Caco-2 (cell line): ENCODE data around the gene HRNR. TPM values are rescaled to one million over a fixed set of nuclear protein-coding genes. Genes with fewer than 3 reads are reported as not detected.

Source experiments
- BruUV-seq: library from RNA; stranded (reverse); fragments of 400-500 nt; replicated peaks from 2 replicates; lab custom pipeline; 2021; lab: Mats Ljungman, UMichigan
- CTCF ChIA-PET: fragments of 300-600 bp; sonication (Branson Sonifier 250); formaldehyde crosslinking; loops from one replicate; lab custom pipeline; 2022; ENCODE audit warnings: antibody characterized with exemption; lab: Charles Lee
- POLR2A ChIA-PET: fragments of 300-600 bp; sonication (Branson Sonifier 250); formaldehyde crosslinking; loops from one replicate; lab custom pipeline; 2022; ENCODE audit warnings: antibody characterized with exemption; lab: Charles Lee
- DNase-seq, 2 experiments: peaks; one replicate each; pipeline versions ENCODE4 v3.0.0 to v3.0.0-alpha.2; 2020 to 2022
- H3K27me3 ChIP-seq: replicated peaks from 2 replicates; pipeline ENCODE4 v1.6.0; 2011; ENCODE audit warnings: low read length; ENCODE audit not compliant: control insufficient read depth, insufficient read depth
- H3K36me3 ChIP-seq: 2 replicates; pipeline ENCODE4 v1.5.1; 2011; ENCODE audit warnings: low read length; ENCODE audit not compliant: control insufficient read depth, insufficient read depth
- H3K4me1 ChIP-seq: fragments of 250-450 bp; sonication (Bioruptor Pico); 2 replicates; pipeline ENCODE4 v1.5.1; 2020; ENCODE audit warnings: mild to moderate bottlenecking
- H3K4me3 ChIP-seq: 2 replicates; pipeline ENCODE4 v1.5.1; 2011; ENCODE audit warnings: low read depth, mild to moderate bottlenecking, control low read depth, low read length
- H3K9me3 ChIP-seq: fragments of 250-450 bp; sonication (Bioruptor Pico); 2 replicates; pipeline ENCODE4 v1.5.1; 2020; ENCODE audit warnings: mild to moderate bottlenecking, moderate library complexity
- H3K27ac Mint-ChIP-seq: one replicate; pipeline ENCODE4 v1.8.0; 2022; ENCODE audit warnings: mixed read lengths; ENCODE audit not compliant: unreplicated experiment
- H3K27me3 Mint-ChIP-seq: one replicate; pipeline ENCODE4 v1.8.0; 2022; ENCODE audit warnings: mixed read lengths; ENCODE audit not compliant: insufficient read depth, unreplicated experiment
- H3K36me3 Mint-ChIP-seq: one replicate; pipeline ENCODE4 v1.8.0; 2022; ENCODE audit warnings: mild to moderate bottlenecking, mixed read lengths; ENCODE audit not compliant: insufficient read depth, unreplicated experiment
- H3K4me1 Mint-ChIP-seq: one replicate; pipeline ENCODE4 v1.8.0; 2022; ENCODE audit warnings: low read depth, mixed read lengths; ENCODE audit not compliant: unreplicated experiment
- H3K4me3 Mint-ChIP-seq: one replicate; pipeline ENCODE4 v1.8.0; 2022; ENCODE audit warnings: mild to moderate bottlenecking, moderate library complexity, mixed read lengths; ENCODE audit not compliant: unreplicated experiment
- H3K9me3 Mint-ChIP-seq: one replicate; pipeline ENCODE4 v1.8.0; 2022; ENCODE audit warnings: mixed read lengths; ENCODE audit not compliant: unreplicated experiment
- intact Hi-C: fragments of 100-400 bp; cut with micrococcal nuclease; formaldehyde crosslinking; loops from one replicate; pipeline ENCODE4 v1.10.0; 2022; ENCODE audit not compliant: unreplicated experiment
- total RNA-seq: library from RNA; stranded (reverse); gene quantifications from 2 replicates; pipeline ENCODE4 v1.2.3, GENCODE V29; 2022
- TF ChIP-seq, protein P1 (sequence below), 2 experiments: fragments of 200-600 bp in 1 of 2; IDR thresholded peaks; 1 replicate in 1 of 2; 2 replicates in 1 of 2; pipeline versions ENCODE4 v1.5.1 to v1.8.0; 2011 to 2022; ENCODE audit warnings: antibody characterized with exemption in 1 of 2, control low read depth in 1 of 2, inconsistent platforms in 1 of 2, low read depth in 1 of 2, low read length in 1 of 2, mild to moderate bottlenecking in 1 of 2, moderate library complexity in 1 of 2; ENCODE audit not compliant: insufficient read depth in 1 of 2, severe bottlenecking in 1 of 2, unreplicated experiment in 1 of 2

HRNR gene
- total RNA-seq, 1 experiment from 2014 or later = not detected

DNA sequence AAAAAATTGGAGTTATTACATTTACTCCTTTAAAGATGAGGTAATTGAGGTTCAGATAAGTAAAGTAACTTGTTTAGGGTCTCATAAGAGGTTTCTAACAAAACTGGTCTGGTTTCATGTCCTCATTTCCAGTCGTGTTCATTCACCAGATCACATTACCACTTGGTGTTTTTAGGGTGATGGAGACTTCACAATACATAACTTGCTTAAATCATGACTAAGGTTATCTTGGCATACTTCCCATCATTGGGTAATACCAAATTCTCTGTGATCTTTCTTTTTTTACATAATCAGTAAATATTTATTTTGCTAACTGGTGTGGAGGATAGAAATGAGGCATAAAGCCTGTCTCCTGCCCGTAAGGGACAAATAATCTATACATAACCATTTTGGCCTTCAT, 33.4 kb downstream of the HRNR start:
- no TSS peak for BruUV-seq
- Mint-ChIP-seq H3K36me3 (no peaks in the 10 kb centered on the region), H3K9me3 (no peaks in the 10 kb centered on the region), H3K27ac (no peak overlapping the region), H3K27me3 (peaks cover 7% of the 10 kb centered on the region), H3K4me3 (no peak overlapping the region), H3K4me1 (no peaks in the 10 kb centered on the region)
- Histone ChIP-seq H3K4me3 (no peak overlapping the region), H3K9me3 (no peaks in the 10 kb centered on the region), H3K27me3 (peaks cover 1% of the 10 kb centered on the region; the same call in 1 of the 2 replicates), H3K4me1 (no peaks in the 10 kb centered on the region), H3K36me3 (no peaks in the 10 kb centered on the region)
- intact Hi-C loops = no loop called here
- ChIA-PET POLR2A (no interaction called here), CTCF (interaction anchor here (1.3 kb wide), 1 partner anchor 268 kb away, joined by 3 read pairs; no protein-coding TSS in a partner anchor)
- DNase-seq = no peak
- TF ChIP-seq, protein P1, sequence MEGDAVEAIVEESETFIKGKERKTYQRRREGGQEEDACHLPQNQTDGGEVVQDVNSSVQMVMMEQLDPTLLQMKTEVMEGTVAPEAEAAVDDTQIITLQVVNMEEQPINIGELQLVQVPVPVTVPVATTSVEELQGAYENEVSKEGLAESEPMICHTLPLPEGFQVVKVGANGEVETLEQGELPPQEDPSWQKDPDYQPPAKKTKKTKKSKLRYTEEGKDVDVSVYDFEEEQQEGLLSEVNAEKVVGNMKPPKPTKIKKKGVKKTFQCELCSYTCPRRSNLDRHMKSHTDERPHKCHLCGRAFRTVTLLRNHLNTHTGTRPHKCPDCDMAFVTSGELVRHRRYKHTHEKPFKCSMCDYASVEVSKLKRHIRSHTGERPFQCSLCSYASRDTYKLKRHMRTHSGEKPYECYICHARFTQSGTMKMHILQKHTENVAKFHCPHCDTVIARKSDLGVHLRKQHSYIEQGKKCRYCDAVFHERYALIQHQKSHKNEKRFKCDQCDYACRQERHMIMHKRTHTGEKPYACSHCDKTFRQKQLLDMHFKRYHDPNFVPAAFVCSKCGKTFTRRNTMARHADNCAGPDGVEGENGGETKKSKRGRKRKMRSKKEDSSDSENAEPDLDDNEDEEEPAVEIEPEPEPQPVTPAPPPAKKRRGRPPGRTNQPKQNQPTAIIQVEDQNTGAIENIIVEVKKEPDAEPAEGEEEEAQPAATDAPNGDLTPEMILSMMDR (IDR thresholded peaks at IDR 0.05; ENCODE audit: insufficient read depth in 1 of 2, low read depth in 1 of 2, low read length in 1 of 2, severe bottlenecking in 1 of 2, unreplicated experiment in 1 of 2) = no peak

DNA sequence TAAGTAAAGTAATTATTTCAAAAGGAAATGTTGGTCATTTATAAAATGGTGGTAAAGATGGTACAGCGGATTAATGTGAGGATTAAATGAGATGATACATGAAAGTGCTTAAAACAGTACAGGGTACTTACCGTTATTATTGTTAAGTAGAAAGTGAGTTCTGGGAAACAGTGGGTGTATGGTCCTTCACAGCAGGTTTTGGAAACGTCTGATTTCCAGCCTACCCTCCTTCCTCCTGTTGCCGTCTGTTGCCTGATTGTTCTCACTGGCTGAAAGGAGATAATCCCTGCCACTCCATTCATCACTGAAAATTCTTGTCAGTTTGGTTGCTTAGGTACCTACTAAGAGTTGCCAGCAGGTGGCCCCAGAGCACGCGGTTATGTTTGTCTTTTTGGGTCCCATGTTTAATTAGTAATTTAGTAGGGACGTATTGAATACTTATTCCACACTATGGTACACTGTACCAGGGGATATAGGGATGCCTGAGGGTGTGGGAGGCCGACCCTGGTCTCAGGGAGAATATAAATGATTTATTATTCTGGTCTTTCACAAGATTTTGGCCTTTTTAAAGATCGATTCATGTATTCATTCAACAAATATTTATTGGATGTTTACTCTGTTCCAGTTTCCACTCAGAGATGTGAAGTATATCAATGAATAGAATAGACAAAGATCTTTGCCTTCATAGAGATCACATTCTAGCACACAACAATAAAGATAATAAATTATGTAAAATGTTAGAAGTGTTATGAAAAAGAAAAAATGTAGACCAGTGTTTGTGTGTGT, 34.1 kb downstream of the HRNR start:
- Histone ChIP-seq H3K27me3 (peaks cover 1% of the 10 kb centered on the region; the same call in 1 of the 2 replicates), H3K9me3 (no peaks in the 10 kb centered on the region), H3K4me1 (no peaks in the 10 kb centered on the region), H3K4me3 (no peak overlapping the region), H3K36me3 (no peaks in the 10 kb centered on the region)
- POLR2A ChIA-PET = no interaction called here
- Mint-ChIP-seq H3K4me3 (peak overlapping the region; percentile 63), H3K4me1 (no peaks in the 10 kb centered on the region), H3K9me3 (no peaks in the 10 kb centered on the region), H3K27ac (no peak overlapping the region), H3K27me3 (peaks cover 7% of the 10 kb centered on the region), H3K36me3 (no peaks in the 10 kb centered on the region)
- intact Hi-C loops = loop anchor here (1.0 to 2.0 kb wide), 4 partner anchors 37 to 268 kb away; no protein-coding TSS in a partner anchor
- CTCF ChIA-PET = interaction anchor here (1.0 kb wide), 1 partner anchor 269 kb away, joined by 7 read pairs; no protein-coding TSS in a partner anchor
- TF ChIP-seq, protein P1 (IDR thresholded peaks at IDR 0.05; ENCODE audit: insufficient read depth in 1 of 2, low read depth in 1 of 2, low read length in 1 of 2, severe bottlenecking in 1 of 2, unreplicated experiment in 1 of 2) = peak; percentile 81 to 84
- no TSS peak for BruUV-seq
- DNase-seq = peak; percentile 65 to 70

DNA sequence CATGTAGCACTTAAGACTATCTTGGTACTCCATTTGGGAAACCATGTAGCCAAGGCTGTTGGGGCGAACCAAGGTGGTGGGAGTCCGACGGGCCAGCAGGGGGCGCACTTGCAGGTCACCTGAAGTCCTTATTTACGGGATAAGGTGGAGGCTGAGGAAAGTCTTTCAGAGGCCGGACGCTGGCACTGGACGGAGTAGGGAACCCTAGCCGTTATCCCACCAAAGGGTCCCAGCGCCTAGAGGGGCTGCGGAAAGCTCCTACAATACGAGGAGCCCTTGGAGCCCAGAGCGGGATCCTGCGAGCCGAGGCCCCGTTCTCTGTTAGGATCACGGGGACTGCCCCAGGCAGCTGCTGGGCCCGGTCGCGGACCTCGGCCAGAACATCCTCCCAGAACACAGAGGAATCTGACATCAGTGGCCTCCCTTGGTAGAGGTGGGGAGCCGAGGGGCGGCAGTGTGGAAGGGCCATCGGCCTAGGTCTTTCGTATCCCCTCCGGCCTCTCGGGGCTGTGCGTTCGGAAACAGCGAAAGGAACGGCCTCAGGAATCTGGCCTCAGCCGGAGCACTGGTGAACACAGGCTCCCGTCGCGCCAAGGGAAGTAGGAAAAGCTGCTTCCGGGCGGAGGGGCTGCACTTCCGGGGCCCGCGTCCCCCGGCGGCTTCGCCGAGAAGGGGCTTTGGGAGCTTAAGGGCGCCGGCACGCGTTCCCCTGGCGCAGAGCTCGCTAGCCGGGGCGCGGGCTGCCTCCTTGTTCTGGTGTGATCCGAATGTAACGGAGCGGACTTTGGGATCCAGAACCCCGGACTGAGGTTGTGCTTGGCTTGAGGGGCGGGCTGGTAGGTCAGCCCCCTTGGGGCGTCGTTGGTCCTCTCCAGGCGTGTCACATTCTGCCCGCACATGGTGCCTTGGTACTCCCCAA, 35.1 kb downstream of the HRNR start:
- no peak overlapping the region for H3K27ac Mint-ChIP-seq
- H3K4me1 Mint-ChIP-seq = no peaks in the 10 kb centered on the region
- TF ChIP-seq, protein P1 (IDR thresholded peaks at IDR 0.05; ENCODE audit: insufficient read depth in 1 of 2, low read depth in 1 of 2, low read length in 1 of 2, severe bottlenecking in 1 of 2, unreplicated experiment in 1 of 2) = peak; percentile 62 to 83
- no peaks in the 10 kb centered on the region for H3K9me3 Mint-ChIP-seq
- Histone ChIP-seq H3K36me3 (no peaks in the 10 kb centered on the region), H3K4me1 (no peaks in the 10 kb centered on the region), H3K4me3 (peak overlapping the region; percentile 30), H3K27me3 (peaks cover 1% of the 10 kb centered on the region; the same call in 1 of the 2 replicates), H3K9me3 (no peaks in the 10 kb centered on the region)
- intact Hi-C loops = loop anchor here (1.0 to 2.0 kb wide), 4 partner anchors 38 to 269 kb away; no protein-coding TSS in a partner anchor
- peak; percentile 67 to 70 for DNase-seq
- no TSS peak for BruUV-seq
- H3K4me3 Mint-ChIP-seq = peak overlapping the region; percentile 63
- H3K27me3 Mint-ChIP-seq = peaks cover 3% of the 10 kb centered on the region
- POLR2A ChIA-PET = no interaction called here
- H3K36me3 Mint-ChIP-seq = no peaks in the 10 kb centered on the region
- CTCF ChIA-PET = interaction anchor here (1.0 kb wide), 2 partner anchors 160 to 269 kb away, joined by 3 to 7 read pairs; no protein-coding TSS in a partner anchor
